ENCODE results near the gene MT1M.

The MT1M gene

DNA sequence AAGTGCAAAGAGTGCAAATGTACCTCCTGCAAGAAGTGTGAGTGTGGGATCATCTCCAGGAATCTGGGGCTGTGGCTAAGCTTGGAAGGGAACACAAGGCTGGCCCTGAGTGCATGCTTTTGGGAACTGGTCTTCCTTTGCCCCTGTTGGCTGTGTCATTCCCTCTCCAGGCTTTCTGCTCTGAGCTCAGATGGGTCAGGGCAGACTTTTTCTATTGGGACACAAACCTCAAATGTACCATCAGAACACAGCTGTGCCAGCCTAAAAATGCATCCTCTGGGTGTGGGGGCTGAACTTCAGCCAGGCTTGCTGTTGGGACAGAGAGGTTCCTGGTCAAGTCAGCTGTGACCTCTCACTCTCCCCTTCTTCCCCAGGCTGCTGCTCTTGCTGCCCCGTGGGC lies 20.1 kb downstream of the MT1M start:
- Histone ChIP-seq H3K36me3 (ENCODE audit: control insufficient read depth in 1 of 2, insufficient read depth in 2 of 2, low read depth in 1 of 2, low read length in 2 of 2) (no peaks in the 10 kb centered on the region), H2BK120ac (ENCODE audit: low read depth, low read length) (no peak overlapping the region), H3K9me3 (ENCODE audit: control insufficient read depth, low read length) (no peaks in the 10 kb centered on the region), H3K4me2 (ENCODE audit: low read length, poor library complexity, severe bottlenecking) (no peak overlapping the region), H3K4me1 (ENCODE audit: control insufficient read depth, insufficient read depth, low read depth, low read length) (peaks cover 13% of the 10 kb centered on the region), H3K9ac (ENCODE audit: low read length) (no peak overlapping the region), H3K4ac (ENCODE audit: low read depth in 1 of 2, low read length in 2 of 2) (no peak overlapping the region), H2BK5ac (ENCODE audit: low read depth, low read length, poor library complexity, severe bottlenecking) (no peak overlapping the region), H2AFZ (ENCODE audit: low read depth, low read length) (no peak overlapping the region), H3K14ac (ENCODE audit: low read length in 2 of 2) (no peak overlapping the region), H2BK12ac (ENCODE audit: low read length in 2 of 2) (no peak overlapping the region), H3K27me3 (ENCODE audit: control insufficient read depth in 1 of 2, insufficient read depth in 1 of 2, low read length in 2 of 2) (peaks cover 43 to 49% of the 10 kb centered on the region in 2 experiments), H2AK5ac (ENCODE audit: low read length, severe bottlenecking) (no peak overlapping the region), H2BK15ac (ENCODE audit: low read depth, poor library complexity, severe bottlenecking) (no peak overlapping the region), H3K79me1 (replicated peaks; ENCODE audit: low read length, poor library complexity, severe bottlenecking) (no peaks in the 10 kb centered on the region), H3K18ac (ENCODE audit: low read depth in 1 of 2, low read length in 2 of 2) (no peak overlapping the region), H3K4me3 (ENCODE audit: insufficient read depth in 1 of 2, low read depth in 1 of 2, low read length in 2 of 2) (no peak overlapping the region), H3K27ac (ENCODE audit: low read length, poor library complexity, severe bottlenecking) (no peak overlapping the region), H3K23ac (ENCODE audit: low read length in 2 of 2) (no peak overlapping the region), H4K8ac (ENCODE audit: low read length) (no peak overlapping the region), H4K91ac (ENCODE audit: low read length) (no peak overlapping the region)
- DNase-seq, result no peak
- 58% methylated on average over 1 of the region's 1 CpG for WGBS

DNA sequence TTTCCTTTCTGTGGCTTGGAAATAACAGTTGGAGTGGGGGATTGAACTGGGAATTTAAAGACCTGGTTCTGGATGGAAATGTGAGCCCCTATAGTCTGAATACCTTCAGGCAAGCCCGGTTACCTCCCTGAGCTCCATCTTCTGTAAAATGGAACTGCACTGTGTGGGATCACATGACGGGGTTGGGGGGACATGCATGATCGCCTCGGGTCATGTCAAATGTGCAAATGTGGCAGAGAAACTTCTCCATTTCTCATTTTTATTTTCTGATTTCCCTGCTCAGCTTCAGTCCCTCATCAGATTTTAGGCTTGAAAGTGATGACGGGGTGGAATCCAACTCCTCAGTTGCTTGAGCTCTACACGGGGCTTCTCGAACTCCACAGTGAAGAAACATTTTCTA lies 20.8 kb downstream of the MT1M start:
- H3K4me1 ChIP-seq (ENCODE audit: control insufficient read depth, insufficient read depth, low read depth, low read length), result peaks cover 17% of the 10 kb centered on the region
- H4K8ac ChIP-seq (ENCODE audit: low read length), result no peak overlapping the region
- no peak overlapping the region for H2AK5ac ChIP-seq (ENCODE audit: low read length, severe bottlenecking)
- no peaks in the 10 kb centered on the region for H3K79me1 ChIP-seq (replicated peaks; ENCODE audit: low read length, poor library complexity, severe bottlenecking)
- WGBS, result 87% methylated on average over 5 of the region's 7 CpGs
- no peak overlapping the region for H2BK5ac ChIP-seq (ENCODE audit: low read depth, low read length, poor library complexity, severe bottlenecking)
- no peak overlapping the region for H3K9ac ChIP-seq (ENCODE audit: low read length)
- H3K23ac ChIP-seq (ENCODE audit: low read length in 2 of 2), result no peak overlapping the region
- H2BK120ac ChIP-seq (ENCODE audit: low read depth, low read length), result no peak overlapping the region
- H4K91ac ChIP-seq (ENCODE audit: low read length), result no peak overlapping the region
- DNase-seq, result no peak
- no peak overlapping the region for H2BK15ac ChIP-seq (ENCODE audit: low read depth, poor library complexity, severe bottlenecking)
- no peak overlapping the region for H2AFZ ChIP-seq (ENCODE audit: low read depth, low read length)
- no peak overlapping the region for H3K4me3 ChIP-seq (ENCODE audit: insufficient read depth in 1 of 2, low read depth in 1 of 2, low read length in 2 of 2)
- H3K27ac ChIP-seq (ENCODE audit: low read length, poor library complexity, severe bottlenecking), result no peak overlapping the region
- H2BK12ac ChIP-seq (ENCODE audit: low read length in 2 of 2), result no peak overlapping the region
- peaks cover 43 to 49% of the 10 kb centered on the region in 2 experiments for H3K27me3 ChIP-seq (ENCODE audit: control insufficient read depth in 1 of 2, insufficient read depth in 1 of 2, low read length in 2 of 2)
- H3K36me3 ChIP-seq (ENCODE audit: control insufficient read depth in 1 of 2, insufficient read depth in 2 of 2, low read depth in 1 of 2, low read length in 2 of 2), result no peaks in the 10 kb centered on the region
- H3K4ac ChIP-seq (ENCODE audit: low read depth in 1 of 2, low read length in 2 of 2), result no peak overlapping the region
- H3K18ac ChIP-seq (ENCODE audit: low read depth in 1 of 2, low read length in 2 of 2), result no peak overlapping the region
- H3K4me2 ChIP-seq (ENCODE audit: low read length, poor library complexity, severe bottlenecking), result no peak overlapping the region
- no peaks in the 10 kb centered on the region for H3K9me3 ChIP-seq (ENCODE audit: control insufficient read depth, low read length)
- H3K14ac ChIP-seq (ENCODE audit: low read length in 2 of 2), result no peak overlapping the region

- Histone ChIP-seq H3K79me1 (replicated peaks; ENCODE audit: low read length, poor library complexity, severe bottlenecking) (no peaks in the 10 kb centered on the region), H3K14ac (ENCODE audit: low read length in 2 of 2) (no peak within 1 kb of the TSS), H3K9ac (ENCODE audit: low read length) (peak within 1 kb of the TSS; percentile 5), H2BK120ac (ENCODE audit: low read depth, low read length) (no peak within 1 kb of the TSS), H3K4me1 (ENCODE audit: control insufficient read depth, insufficient read depth, low read depth, low read length) (peaks cover 18% of the 10 kb centered on the region), H3K27me3 (ENCODE audit: control insufficient read depth in 1 of 2, insufficient read depth in 1 of 2, low read length in 2 of 2) (peaks cover 57 to 58% of the 10 kb centered on the region in 2 experiments), H3K18ac (ENCODE audit: low read depth in 1 of 2, low read length in 2 of 2) (no peak within 1 kb of the TSS), H3K4ac (ENCODE audit: low read depth in 1 of 2, low read length in 2 of 2) (no peak within 1 kb of the TSS), H2BK5ac (ENCODE audit: low read depth, low read length, poor library complexity, severe bottlenecking) (no peak within 1 kb of the TSS), H2BK15ac (ENCODE audit: low read depth, poor library complexity, severe bottlenecking) (peak within 1 kb of the TSS; percentile 13), H3K36me3 (ENCODE audit: control insufficient read depth in 1 of 2, insufficient read depth in 2 of 2, low read depth in 1 of 2, low read length in 2 of 2) (no peaks in the 10 kb centered on the region), H3K4me3 (ENCODE audit: insufficient read depth in 1 of 2, low read depth in 1 of 2, low read length in 2 of 2) (peak within 1 kb of the TSS; percentile 34 to 73), H3K27ac (ENCODE audit: low read length, poor library complexity, severe bottlenecking) (no peak within 1 kb of the TSS), H3K23ac (ENCODE audit: low read length in 2 of 2) (no peak within 1 kb of the TSS), H4K8ac (ENCODE audit: low read length) (no peak within 1 kb of the TSS), H2AFZ (ENCODE audit: low read depth, low read length) (no peak within 1 kb of the TSS), H4K91ac (ENCODE audit: low read length) (no peak within 1 kb of the TSS), H3K9me3 (ENCODE audit: control insufficient read depth, low read length) (no peaks in the 10 kb centered on the region), H2AK5ac (ENCODE audit: low read length, severe bottlenecking) (no peak within 1 kb of the TSS), H2BK12ac (ENCODE audit: low read length in 2 of 2) (no peak within 1 kb of the TSS), H3K4me2 (ENCODE audit: low read length, poor library complexity, severe bottlenecking) (peak within 1 kb of the TSS; percentile 63)
- 3% methylated on average over 44 of the region's 46 CpGs for WGBS
- peak; percentile 49 for DNase-seq
These were observed 25.3 kb downstream of the MT1M start, which contains the start of gene MT1F for GRCh38 chr16:56657555-56658326. Gene MT1F, plus strand, starts transcription at chr16:56657959. Its CDS starts 100 bp downstream, at chr16:56658059.

DNA sequence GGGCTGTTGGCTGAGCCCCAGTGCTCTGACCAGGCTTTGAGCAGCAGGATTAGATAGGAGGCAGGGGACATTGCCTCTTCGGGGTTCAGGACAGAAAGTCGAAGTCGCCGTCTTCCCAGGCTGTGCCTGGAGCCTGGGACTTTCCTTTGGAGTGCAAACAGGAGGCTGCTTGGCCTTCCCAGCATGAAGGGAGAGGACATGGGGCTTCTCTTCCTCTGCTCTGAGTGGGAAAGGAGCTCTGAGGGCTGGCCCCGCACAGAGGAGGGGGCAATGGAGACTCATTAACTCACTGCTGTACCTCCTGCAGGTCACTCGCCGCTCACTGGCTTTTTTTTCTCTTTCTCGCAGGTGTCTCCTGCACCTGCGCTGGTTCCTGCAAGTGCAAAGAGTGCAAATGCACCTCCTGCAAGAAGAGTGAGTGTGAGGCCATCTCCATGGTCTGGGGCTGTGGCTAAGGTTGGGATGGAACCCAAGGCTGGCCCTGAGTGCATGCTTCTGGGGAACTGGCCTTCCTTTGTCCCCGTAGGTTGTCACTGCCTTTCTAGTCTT lies 25.9 kb downstream of the MT1M start:
- H4K8ac ChIP-seq (ENCODE audit: low read length), result no peak overlapping the region
- no peak overlapping the region for H3K23ac ChIP-seq (ENCODE audit: low read length in 2 of 2)
- H2BK5ac ChIP-seq (ENCODE audit: low read depth, low read length, poor library complexity, severe bottlenecking), result no peak overlapping the region
- no peak overlapping the region for H3K27ac ChIP-seq (ENCODE audit: low read length, poor library complexity, severe bottlenecking)
- H3K14ac ChIP-seq (ENCODE audit: low read length in 2 of 2), result no peak overlapping the region
- H3K4me1 ChIP-seq (ENCODE audit: control insufficient read depth, insufficient read depth, low read depth, low read length), result peaks cover 23% of the 10 kb centered on the region
- peak overlapping the region; percentile 5 for H3K9ac ChIP-seq (ENCODE audit: low read length)
- no peaks in the 10 kb centered on the region for H3K79me1 ChIP-seq (replicated peaks; ENCODE audit: low read length, poor library complexity, severe bottlenecking)
- H4K91ac ChIP-seq (ENCODE audit: low read length), result no peak overlapping the region
- no peak overlapping the region for H2AK5ac ChIP-seq (ENCODE audit: low read length, severe bottlenecking)
- H3K18ac ChIP-seq (ENCODE audit: low read depth in 1 of 2, low read length in 2 of 2), result no peak overlapping the region
- no peak overlapping the region for H2BK120ac ChIP-seq (ENCODE audit: low read depth, low read length)
- DNase-seq, result no peak
- H3K4ac ChIP-seq (ENCODE audit: low read depth in 1 of 2, low read length in 2 of 2), result no peak overlapping the region
- no peak overlapping the region for H2AFZ ChIP-seq (ENCODE audit: low read depth, low read length)
- no peak overlapping the region for H3K4me2 ChIP-seq (ENCODE audit: low read length, poor library complexity, severe bottlenecking)
- 12% methylated on average over 10 of the region's 10 CpGs for WGBS
- H3K4me3 ChIP-seq (ENCODE audit: insufficient read depth in 1 of 2, low read depth in 1 of 2, low read length in 2 of 2), result peak overlapping the region in 1 of 2 experiments; percentile 73
- H2BK12ac ChIP-seq (ENCODE audit: low read length in 2 of 2), result no peak overlapping the region
- peak overlapping the region; percentile 13 for H2BK15ac ChIP-seq (ENCODE audit: low read depth, poor library complexity, severe bottlenecking)
- no peaks in the 10 kb centered on the region for H3K36me3 ChIP-seq (ENCODE audit: control insufficient read depth in 1 of 2, insufficient read depth in 2 of 2, low read depth in 1 of 2, low read length in 2 of 2)
- H3K27me3 ChIP-seq (ENCODE audit: control insufficient read depth in 1 of 2, insufficient read depth in 1 of 2, low read length in 2 of 2), result peaks cover 58 to 64% of the 10 kb centered on the region in 2 experiments
- no peaks in the 10 kb centered on the region for H3K9me3 ChIP-seq (ENCODE audit: control insufficient read depth, low read length)

All from mesenchymal stem cell (in vitro differentiated cells and primary cell).